Endodermal cell (in vitro differentiated cells): ENCODE results near the gene SDHB. TPM values are rescaled to one million over a fixed set of nuclear protein-coding genes. Genes with fewer than 3 reads are reported as not detected.

Experiments used
- DNase-seq: peaks from one replicate; pipeline ENCODE4 v3.0.0-alpha.2; 2017
- H3K27ac ChIP-seq: 2 replicates; pipeline ENCODE4 v1.5.1; 2013; ENCODE audit warnings: mild to moderate bottlenecking, low read depth, low read length, moderate library complexity
- H3K27me3 ChIP-seq: 2 replicates; pipeline ENCODE4 v1.6.1; 2013; ENCODE audit warnings: mild to moderate bottlenecking, low read length, moderate library complexity; ENCODE audit not compliant: insufficient read depth, control insufficient read depth, poor library complexity, severe bottlenecking
- H3K36me3 ChIP-seq: 2 replicates; pipeline ENCODE4 v1.7.0; 2013; ENCODE audit warnings: mild to moderate bottlenecking, low read length, moderate library complexity; ENCODE audit not compliant: control insufficient read depth, insufficient read depth
- H3K4me1 ChIP-seq: one replicate; pipeline ENCODE4 v1.7.0; 2013; ENCODE audit warnings: low read length; ENCODE audit not compliant: control insufficient read depth, insufficient read depth
- H3K4me3 ChIP-seq: 2 replicates; pipeline ENCODE4 v1.5.1; 2013; ENCODE audit warnings: mild to moderate bottlenecking, low read length, moderate library complexity
- H3K9ac ChIP-seq: 2 replicates; pipeline ENCODE4 v1.6.1; 2013; ENCODE audit warnings: mild to moderate bottlenecking, low read length, moderate library complexity; ENCODE audit not compliant: poor library complexity, severe bottlenecking; ENCODE audit errors: extremely low read depth
- H3K9me3 ChIP-seq: 2 replicates; pipeline ENCODE4 v1.6.1; 2013; ENCODE audit warnings: mild to moderate bottlenecking, low read length, moderate library complexity; ENCODE audit not compliant: control insufficient read depth
- H3K27ac Mint-ChIP-seq: 2 replicates; pipeline ENCODE4 v1.8.0; 2020; ENCODE audit warnings: mixed read lengths
- H3K27me3 Mint-ChIP-seq: 2 replicates; pipeline ENCODE4 v1.8.0; 2021; ENCODE audit warnings: mild to moderate bottlenecking, mixed read lengths; ENCODE audit not compliant: insufficient read depth
- H3K36me3 Mint-ChIP-seq: 2 replicates; pipeline ENCODE4 v1.8.0; 2020; ENCODE audit warnings: low read depth, mixed read lengths
- H3K4me1 Mint-ChIP-seq: 2 replicates; pipeline ENCODE4 v1.8.0; 2020; ENCODE audit warnings: mixed read lengths
- H3K4me3 Mint-ChIP-seq: 2 replicates; pipeline ENCODE4 v1.8.0; 2020; ENCODE audit warnings: mild to moderate bottlenecking, moderate library complexity, mixed read lengths
- H3K9me3 Mint-ChIP-seq: 2 replicates; pipeline ENCODE4 v1.8.0; 2020; ENCODE audit warnings: mild to moderate bottlenecking, mixed read lengths
- WGBS, 2 experiments: methylation state at CpG; one replicate each; pipeline versions ENCODE4 v1.1.5 to v1.1.7; 2013; ENCODE audit warnings: missing lambda C conversion rate in 2 of 2, mixed read lengths in 1 of 2; ENCODE audit not compliant: insufficient coverage in 1 of 2, insufficient read length in 1 of 2; 5-methylcytosine and 5-hydroxymethylcytosine counted together
- total RNA-seq, 2 donors: library from RNA; stranded (reverse); fragmentation: NEBNext Ultra II Directional in 1 of 2; extraction: Animal tissue kit (Norgen Biotek cat#: 25700) in 1 of 2; gene quantifications; 2 replicates in 1 of 2; 3 replicates in 1 of 2; pipeline ENCODE4 v1.2.1, GENCODE V29; 2021
- TF ChIP-seq, protein P1 (sequence below): fragments of 200-600 bp; sonication (generic); conservative IDR thresholded peaks from 2 replicates; pipeline ENCODE4 v1.5.0; 2021; ENCODE audit warnings: antibody characterized with exemption, mild to moderate bottlenecking

Gene SDHB
- total RNA-seq, 2 donors from 2014 or later, result 68.5 to 75.2 TPM

DNA sequence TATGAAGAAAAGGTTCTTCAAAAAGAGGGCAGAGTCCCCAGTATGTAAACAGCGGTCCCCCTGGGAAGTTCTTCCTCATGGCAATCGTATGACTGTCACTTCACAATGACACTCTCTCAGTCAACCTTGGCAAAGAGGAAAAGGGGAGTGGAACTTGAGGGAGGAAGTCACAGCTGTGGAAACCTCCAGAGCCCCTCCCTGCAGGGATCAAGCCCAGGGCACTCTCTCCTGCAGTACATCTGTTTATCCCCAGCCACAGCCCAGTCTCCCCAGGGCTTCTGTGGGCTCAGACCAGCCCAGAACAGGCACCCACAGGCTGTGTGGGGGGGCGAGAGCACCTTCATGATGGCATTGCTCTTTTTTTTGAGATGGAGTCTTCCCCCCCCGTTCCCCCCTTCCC lies 44.1 kb downstream of the SDHB start:
- no peak overlapping the region for H3K4me3 Mint-ChIP-seq
- no peaks in the 10 kb centered on the region for H3K9me3 Mint-ChIP-seq
- peaks cover 4% of the 10 kb centered on the region for H3K36me3 ChIP-seq
- H3K9me3 ChIP-seq, result no peaks in the 10 kb centered on the region
- no peak overlapping the region for H3K4me3 ChIP-seq
- H3K9ac ChIP-seq, result no peak overlapping the region
- peaks cover 18% of the 10 kb centered on the region for H3K4me1 Mint-ChIP-seq
- no peaks in the 10 kb centered on the region for H3K27me3 Mint-ChIP-seq
- no peak overlapping the region for H3K27ac ChIP-seq
- WGBS, 2 experiments, result 94 to 100% methylated on average over 1 to 3 of the region's 4 CpGs
- H3K27ac Mint-ChIP-seq, result no peak overlapping the region
- peaks cover 6% of the 10 kb centered on the region for H3K4me1 ChIP-seq
- H3K36me3 Mint-ChIP-seq, result peaks cover 3% of the 10 kb centered on the region
- no peak for DNase-seq
- TF ChIP-seq, protein P1, sequence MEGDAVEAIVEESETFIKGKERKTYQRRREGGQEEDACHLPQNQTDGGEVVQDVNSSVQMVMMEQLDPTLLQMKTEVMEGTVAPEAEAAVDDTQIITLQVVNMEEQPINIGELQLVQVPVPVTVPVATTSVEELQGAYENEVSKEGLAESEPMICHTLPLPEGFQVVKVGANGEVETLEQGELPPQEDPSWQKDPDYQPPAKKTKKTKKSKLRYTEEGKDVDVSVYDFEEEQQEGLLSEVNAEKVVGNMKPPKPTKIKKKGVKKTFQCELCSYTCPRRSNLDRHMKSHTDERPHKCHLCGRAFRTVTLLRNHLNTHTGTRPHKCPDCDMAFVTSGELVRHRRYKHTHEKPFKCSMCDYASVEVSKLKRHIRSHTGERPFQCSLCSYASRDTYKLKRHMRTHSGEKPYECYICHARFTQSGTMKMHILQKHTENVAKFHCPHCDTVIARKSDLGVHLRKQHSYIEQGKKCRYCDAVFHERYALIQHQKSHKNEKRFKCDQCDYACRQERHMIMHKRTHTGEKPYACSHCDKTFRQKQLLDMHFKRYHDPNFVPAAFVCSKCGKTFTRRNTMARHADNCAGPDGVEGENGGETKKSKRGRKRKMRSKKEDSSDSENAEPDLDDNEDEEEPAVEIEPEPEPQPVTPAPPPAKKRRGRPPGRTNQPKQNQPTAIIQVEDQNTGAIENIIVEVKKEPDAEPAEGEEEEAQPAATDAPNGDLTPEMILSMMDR, result no peak
- H3K27me3 ChIP-seq, result no peaks in the 10 kb centered on the region

DNA sequence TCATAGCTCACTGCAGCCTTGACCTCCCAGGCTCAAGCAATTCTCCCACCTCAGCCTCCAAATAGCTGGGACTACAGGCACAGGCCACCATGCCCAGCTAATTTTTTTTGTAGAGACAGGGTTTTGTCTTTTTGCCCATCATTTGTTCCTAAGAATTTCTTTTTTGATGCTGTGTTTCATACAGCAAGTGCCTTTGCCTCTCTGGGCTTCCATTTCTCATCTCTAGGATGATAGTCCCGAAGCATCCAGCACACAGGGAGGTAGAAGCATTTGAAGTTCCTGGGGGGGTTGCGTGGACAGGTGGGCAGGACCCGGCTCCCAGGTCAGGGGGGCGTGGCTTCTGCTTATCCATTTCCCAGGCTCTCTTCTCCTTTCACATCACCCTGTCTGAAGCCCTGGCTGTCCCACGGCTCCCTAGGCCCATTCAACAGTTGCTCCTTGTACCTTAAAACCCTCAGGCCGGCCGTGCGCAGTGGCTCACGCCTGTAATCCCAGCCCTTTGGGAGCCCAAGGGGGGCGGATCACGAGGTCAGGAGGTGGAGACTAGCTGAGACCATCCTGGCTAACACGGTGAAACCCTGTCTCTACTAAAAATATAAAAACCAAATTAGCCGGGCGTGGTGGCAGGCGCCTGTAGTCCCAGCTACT lies 45.5 kb downstream of the SDHB start:
- no peaks in the 10 kb centered on the region for H3K9me3 Mint-ChIP-seq
- WGBS, 2 experiments, result 90 to 92% methylated on average over 6 to 15 of the region's 15 CpGs
- DNase-seq, result no peak

DNA sequence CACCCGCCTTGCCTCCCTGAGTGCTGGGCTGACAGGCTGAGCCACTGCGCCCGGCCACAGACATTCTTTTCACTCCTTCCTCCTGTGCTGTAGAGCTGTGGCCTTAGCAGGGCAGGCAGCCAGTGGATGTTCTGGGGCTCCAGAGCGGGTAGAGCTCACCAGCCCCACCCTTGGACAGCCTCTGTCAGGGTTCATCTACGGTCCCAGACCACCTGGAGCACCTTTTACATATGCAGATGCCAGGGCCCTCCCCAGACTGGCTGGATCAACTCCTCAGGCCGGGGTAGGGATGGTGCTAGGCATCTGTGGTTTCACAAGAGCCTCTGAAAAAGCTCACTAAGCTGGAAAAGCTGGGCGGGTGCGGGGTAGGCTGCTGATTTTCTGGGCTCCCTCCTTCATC lies 46.7 kb downstream of the SDHB start:
- H3K9ac ChIP-seq, result no peak overlapping the region
- H3K36me3 Mint-ChIP-seq, result peaks cover 16% of the 10 kb centered on the region
- no peak overlapping the region for H3K4me3 ChIP-seq
- H3K27ac Mint-ChIP-seq, result no peak overlapping the region
- H3K4me1 ChIP-seq, result peaks cover 3% of the 10 kb centered on the region
- DNase-seq, result no peak
- H3K9me3 ChIP-seq, result no peaks in the 10 kb centered on the region
- 77 to 84% methylated on average over 8 of the region's 8 CpGs for WGBS, 2 experiments
- H3K27me3 ChIP-seq, result no peaks in the 10 kb centered on the region
- H3K36me3 ChIP-seq, result peaks cover 21% of the 10 kb centered on the region
- H3K9me3 Mint-ChIP-seq, result no peaks in the 10 kb centered on the region
- H3K27ac ChIP-seq, result no peak overlapping the region
- H3K4me1 Mint-ChIP-seq, result peaks cover 3% of the 10 kb centered on the region
- H3K4me3 Mint-ChIP-seq, result no peak overlapping the region
- TF ChIP-seq, protein P1, result no peak
- H3K27me3 Mint-ChIP-seq, result no peaks in the 10 kb centered on the region

More for the DNA sequence above, 45.5 kb downstream of the SDHB start:
- Histone ChIP-seq H3K4me1 (peaks cover 6% of the 10 kb centered on the region), H3K9me3 (no peaks in the 10 kb centered on the region), H3K27ac (no peak overlapping the region), H3K9ac (no peak overlapping the region), H3K27me3 (no peaks in the 10 kb centered on the region), H3K4me3 (no peak overlapping the region), H3K36me3 (peaks cover 13% of the 10 kb centered on the region)
- Mint-ChIP-seq H3K4me3 (no peak overlapping the region), H3K27ac (no peak overlapping the region), H3K36me3 (peaks cover 11% of the 10 kb centered on the region), H3K4me1 (peaks cover 15% of the 10 kb centered on the region), H3K27me3 (no peaks in the 10 kb centered on the region)
- TF ChIP-seq, protein P1, result no peak
